HepG2 (cell line): ENCODE data around the gene HNRNPC. TPM values are rescaled to one million over a fixed set of nuclear protein-coding genes. Genes with fewer than 3 reads are reported as not detected.

ENCODE experiments used
- GABPA ChIP-seq, 2 experiments: IDR thresholded peaks; 2 replicates each; pipeline ENCODE4 v1.6.1; 2011 to 2016; ENCODE audit warnings: low read depth in 2 of 2, low read length in 1 of 2, missing biosample characterization in 1 of 2, missing genetic modification characterization in 1 of 2
- KMT2A ChIP-seq: sonication (generic); formaldehyde crosslinking; IDR thresholded peaks from 2 replicates; pipeline ENCODE4 v1.4.0; 2020; ENCODE audit warnings: missing genetic modification reagents
- MAFK ChIP-seq, 2 experiments: IDR thresholded peaks in 1 of 2; conservative IDR thresholded peaks in 1 of 2; 2 replicates each; pipeline ENCODE4 v1.6.1; 2011; ENCODE audit warnings: improper control_type of control experiment in 2 of 2, low read length in 2 of 2
- POGK ChIP-seq: sonication (generic); formaldehyde crosslinking; conservative IDR thresholded peaks from 2 replicates; pipeline ENCODE4 v1.8.0; 2022; ENCODE audit warnings: mild to moderate bottlenecking, moderate library complexity, missing genetic modification reagents
- SALL2 ChIP-seq: sonication (generic); formaldehyde crosslinking; IDR thresholded peaks from 2 replicates; pipeline ENCODE4 v1.8.1; 2023; ENCODE audit warnings: mild to moderate bottlenecking, missing genetic modification reagents, inconsistent platforms
- TFAP4 ChIP-seq: sonication (generic); IDR thresholded peaks from 2 replicates; pipeline ENCODE4 v1.6.1; 2016; ENCODE audit warnings: low read depth, borderline replicate concordance
- THAP7 ChIP-seq: sonication (generic); formaldehyde crosslinking; IDR thresholded peaks from 2 replicates; pipeline ENCODE4 v1.8.1; 2023; ENCODE audit warnings: mild to moderate bottlenecking, missing genetic modification reagents
- ZNF292 ChIP-seq: sonication (generic); formaldehyde crosslinking; IDR thresholded peaks from 2 replicates; pipeline ENCODE4 v1.8.1; 2022; ENCODE audit warnings: mild to moderate bottlenecking, low read depth, missing genetic modification reagents, borderline replicate concordance
- ZNF567 ChIP-seq: sonication (generic); formaldehyde crosslinking; IDR thresholded peaks from 2 replicates; pipeline ENCODE4 v1.8.1; 2023; ENCODE audit warnings: mild to moderate bottlenecking, missing genetic modification reagents, borderline replicate concordance
- ZNF569 ChIP-seq: sonication (generic); formaldehyde crosslinking; IDR thresholded peaks from 2 replicates; pipeline ENCODE4 v1.5.0; 2020; ENCODE audit warnings: mild to moderate bottlenecking, missing genetic modification reagents, moderate library complexity, borderline replicate concordance
- ZNF609 ChIP-seq: sonication (generic); formaldehyde crosslinking; IDR thresholded peaks from 2 replicates; pipeline ENCODE4 v1.4.0; 2020; ENCODE audit warnings: mild to moderate bottlenecking, missing genetic modification reagents, borderline replicate concordance
- polyA plus RNA-seq, 8 experiments: library from polyadenylated mRNA; depleted of rRNA in 3 of 8; stranded (reverse) in 7 of 8; unstranded in 1 of 8; fragments of >200 nt; fragmentation: Illumina TruSeq in 4 of 8; extraction: Trizol in 4 of 8; gene quantifications; 2 replicates each; pipeline versions ENCODE4 v1.2.1 to v1.2.3, GENCODE V29; 2011 to 2016; ENCODE audit warnings: low read depth in 4 of 8, missing spikeins in 1 of 8, mixed read lengths in 1 of 8; ENCODE audit not compliant: insufficient read depth in 1 of 8
- total RNA-seq, 5 experiments: library from RNA; depleted of rRNA; stranded (reverse); fragments of >200 nt; fragmentation: Illumina TruSeq; extraction: Trizol; gene quantifications; 2 replicates each; pipeline ENCODE4 v1.2.3, GENCODE V29; 2016; ENCODE audit warnings: low read depth in 1 of 5
- TF ChIP-seq, protein P1 (sequence below): sonication (generic); formaldehyde crosslinking; IDR thresholded peaks from 2 replicates; pipeline ENCODE4 v1.4.0; 2020; ENCODE audit warnings: mild to moderate bottlenecking, missing genetic modification reagents

HNRNPC gene
- total and polyA plus RNA-seq, 2 of the 13 experiments (the other 11 are each of a cell fraction or from before 2014, with no cell fraction given), result 628 to 1,099 TPM

GRCh38 chr14:21269252-21270046, at the start of gene HNRNPC (continued):
- TF ChIP-seq THAP7 (no peak; the same call in 1 of the 2 replicates), KMT2A (CRISPR knock-in tag) (peak; percentile 77; the same call in 1 of the 2 replicates), GABPA (IDR thresholded peaks at IDR 0.05; ENCODE audit: low read depth, low read length) (peak; percentile 85), GABPA (CRISPR knock-in tag; IDR thresholded peaks at IDR 0.05; ENCODE audit: low read depth) (peak; percentile 97), ZNF567 (no peak), ZNF569 (CRISPR knock-in tag) (peak; percentile 89; the same call in 1 of the 2 replicates), SALL2 (peak; percentile 70), POGK (peak; percentile 84), TFAP4 (peak; percentile 51), ZNF292 (CRISPR knock-in tag) (peak; percentile 49; the same call in 1 of the 2 replicates), ZNF609 (CRISPR knock-in tag) (0 out of 2 replicates have a peak, but pooled peaks have one; percentile 30), MAFK (conservative IDR thresholded peaks at IDR 0.05 in 1 of 2, IDR thresholded peaks at IDR 0.05 in 1 of 2; ENCODE audit: low read length in 2 of 2) (no peak)
- TF ChIP-seq, protein P1, sequence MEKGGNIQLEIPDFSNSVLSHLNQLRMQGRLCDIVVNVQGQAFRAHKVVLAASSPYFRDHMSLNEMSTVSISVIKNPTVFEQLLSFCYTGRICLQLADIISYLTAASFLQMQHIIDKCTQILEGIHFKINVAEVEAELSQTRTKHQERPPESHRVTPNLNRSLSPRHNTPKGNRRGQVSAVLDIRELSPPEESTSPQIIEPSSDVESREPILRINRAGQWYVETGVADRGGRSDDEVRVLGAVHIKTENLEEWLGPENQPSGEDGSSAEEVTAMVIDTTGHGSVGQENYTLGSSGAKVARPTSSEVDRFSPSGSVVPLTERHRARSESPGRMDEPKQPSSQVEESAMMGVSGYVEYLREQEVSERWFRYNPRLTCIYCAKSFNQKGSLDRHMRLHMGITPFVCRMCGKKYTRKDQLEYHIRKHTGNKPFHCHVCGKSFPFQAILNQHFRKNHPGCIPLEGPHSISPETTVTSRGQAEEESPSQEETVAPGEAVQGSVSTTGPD, result no peak
